Articular chondrocyte of knee joint (primary cell): ENCODE measurements around the gene CMPK1. TPM values are rescaled to one million over a fixed set of nuclear protein-coding genes. Genes with fewer than 3 reads are reported as not detected.

Experiments
- total RNA-seq: library from RNA; depleted of rRNA; stranded (reverse); fragments of >200 nt; gene quantifications from 2 replicates; pipeline ENCODE4 v1.2.3, GENCODE V29; 2012

The CMPK1 gene, protein sequence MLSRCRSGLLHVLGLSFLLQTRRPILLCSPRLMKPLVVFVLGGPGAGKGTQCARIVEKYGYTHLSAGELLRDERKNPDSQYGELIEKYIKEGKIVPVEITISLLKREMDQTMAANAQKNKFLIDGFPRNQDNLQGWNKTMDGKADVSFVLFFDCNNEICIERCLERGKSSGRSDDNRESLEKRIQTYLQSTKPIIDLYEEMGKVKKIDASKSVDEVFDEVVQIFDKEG
- 162 and 183 TPM in 2 replicates for total RNA-seq

DNA sequence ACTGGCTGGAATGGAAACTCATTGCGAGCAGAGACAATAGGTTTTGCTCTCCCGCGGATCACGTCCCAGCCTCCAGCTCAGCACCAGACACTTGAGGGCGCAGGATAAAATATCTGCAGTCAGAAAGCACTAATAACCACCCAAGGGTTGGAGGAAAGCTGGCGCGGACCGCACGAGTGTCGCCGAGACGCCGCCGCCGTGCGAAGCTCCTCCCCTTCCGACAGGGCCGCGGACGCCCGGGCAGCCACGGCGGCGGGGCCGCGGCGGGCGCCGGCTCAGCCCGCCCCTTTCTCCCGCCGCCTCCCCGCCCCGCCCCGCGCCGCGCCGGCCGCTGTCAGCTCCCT, at the start of gene CMPK1:
Gene CMPK1, plus strand, starts transcription at position 213 of the 344 bp plus-strand sequence. CDS start 156 bp downstream, outside the sequence.

DNA sequence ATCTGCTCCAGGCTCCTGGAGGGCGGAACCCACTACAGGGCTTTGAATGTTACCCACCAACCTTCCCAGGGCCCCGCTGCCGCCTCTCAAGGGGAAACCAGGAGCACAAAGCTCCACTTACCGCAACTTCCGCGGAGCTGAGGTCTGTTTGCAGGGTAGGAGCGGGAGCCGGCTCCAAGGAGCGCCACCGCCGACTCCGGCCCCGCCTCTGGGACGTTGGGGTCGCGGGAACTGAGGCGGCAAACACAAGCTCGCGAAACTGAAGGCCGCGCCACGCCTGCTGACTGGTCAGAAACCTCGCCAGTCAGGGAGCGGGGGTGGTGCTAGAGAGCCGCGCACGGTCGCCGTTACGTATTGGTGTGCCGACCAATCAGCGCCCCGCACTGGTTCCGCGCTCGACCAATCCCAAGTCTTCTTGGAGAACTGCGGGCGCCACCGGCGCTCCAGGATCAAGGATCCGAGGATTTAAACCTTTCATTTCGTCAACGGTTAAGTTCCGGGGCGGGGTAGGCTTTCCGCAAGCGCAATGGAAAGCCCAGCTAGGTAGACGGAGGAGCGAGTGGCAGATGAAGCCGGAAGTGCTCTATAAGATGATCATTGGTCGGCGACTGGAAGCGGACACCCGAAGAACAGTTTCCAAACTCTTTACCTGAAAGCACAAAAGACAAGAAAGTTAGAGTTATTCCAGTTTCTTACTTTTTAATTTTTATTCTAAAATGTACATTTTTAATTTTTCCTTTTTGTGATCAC, 19.5 kb upstream of the CMPK1 start, which contains the start of gene STIL:
Gene STIL, minus strand, starts transcription at position 233 of the 750 bp plus-strand sequence. CDS start 3,828 bp downstream, outside the sequence.

DNA sequence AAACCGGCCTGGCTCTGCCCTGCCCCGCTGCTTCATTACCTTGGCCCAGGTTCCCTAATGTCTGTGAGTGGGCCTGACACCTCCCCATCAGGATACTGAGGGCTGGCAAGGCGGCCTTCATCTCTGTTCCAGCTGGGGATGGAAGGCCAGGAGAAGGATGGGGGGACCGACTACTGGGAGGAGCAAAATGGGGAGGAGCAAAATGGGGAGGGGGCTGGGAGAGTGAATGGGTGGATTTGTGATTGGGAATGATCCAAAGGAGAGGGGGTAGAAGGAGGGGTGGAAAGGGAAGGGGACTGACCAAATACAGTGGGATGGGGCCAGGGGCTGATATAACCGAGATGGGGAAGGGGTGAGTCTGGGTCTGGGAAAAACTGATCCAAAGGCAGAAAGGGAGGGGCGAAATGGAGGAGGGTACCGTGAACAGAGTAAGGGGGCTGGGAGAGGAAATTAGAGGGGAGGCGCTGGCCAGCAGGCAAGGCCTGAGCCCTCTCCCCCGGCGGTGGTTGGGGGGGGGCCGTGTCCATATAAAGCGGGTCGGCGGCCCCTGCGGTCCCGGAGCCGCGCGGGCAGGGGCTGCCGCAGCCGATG, 82.2 kb downstream of the CMPK1 start, which contains the start of gene FOXE3:
Gene FOXE3, plus strand, starts transcription at position 558 of the 591 bp plus-strand sequence. Its CDS starts 31 bp downstream, at position 589.

Other genes starting within 250 kb of the CMPK1 start
- gene CYP4A22, start 196.3 kb upstream of the CMPK1 start, total RNA-seq: not detected in 2 replicates
- 0.26 TPM in 1 of 2 replicates, not detected in the other for gene PDZK1IP1, start 143.8 kb upstream of the CMPK1 start, total RNA-seq
- 0.22 TPM in 1 of 2 replicates, not detected in the other for gene TAL1, start 101.6 kb upstream of the CMPK1 start, total RNA-seq
- gene STIL, start 19.6 kb upstream of the CMPK1 start, total RNA-seq: 11.1 and 12.9 TPM in 2 replicates
- not detected in 2 replicates for gene FOXE3, start 82.5 kb downstream of the CMPK1 start, total RNA-seq
- gene FOXD2, start 104.3 kb downstream of the CMPK1 start, total RNA-seq: 3.5 and 4.4 TPM in 2 replicates